Prostate gland (tissue), 2 donors: Measurements from ENCODE around the gene GHSR.

Source experiments
- CTCF ChIP-seq, 4 experiments: fragments of 200-600 bp in 2 of 4; fragments of 450-650 bp in 2 of 4; sonication (generic) in 2 of 4; IDR thresholded peaks; 1 replicate in 3 of 4; 2 replicates in 1 of 4; pipeline ENCODE4 v1.5.1; 2016 to 2019; ENCODE audit warnings: antibody characterized with exemption in 4 of 4, mild to moderate bottlenecking in 2 of 4, moderate library complexity in 2 of 4
- POLR2A ChIP-seq: fragments of 450-650 bp; IDR thresholded peaks from one replicate; pipeline ENCODE4 v1.6.1; 2016; ENCODE audit warnings: antibody characterized with exemption, mild to moderate bottlenecking
- POLR2AphosphoS5 ChIP-seq: sonication (generic); formaldehyde crosslinking; IDR thresholded peaks from one replicate; pipeline ENCODE4 v1.6.1; 2017; ENCODE audit warnings: antibody characterized with exemption

- TF ChIP-seq CTCF (IDR thresholded peaks at IDR 0.05) (no peak), POLR2AphosphoS5 (no peak), POLR2A (no peak)
Measured at GRCh38 chr3:172465281-172465680, 17.0 kb upstream of the GHSR start.
